Medulla oblongata (tissue), 1 donor: ENCODE measurements around the gene TRAPPC5.

Source experiments
- DNase-seq: peaks from one replicate; pipeline ENCODE4 v3.0.0-alpha.2; 2015; ENCODE audit errors: extremely low spot score

The TRAPPC5 gene

DNA sequence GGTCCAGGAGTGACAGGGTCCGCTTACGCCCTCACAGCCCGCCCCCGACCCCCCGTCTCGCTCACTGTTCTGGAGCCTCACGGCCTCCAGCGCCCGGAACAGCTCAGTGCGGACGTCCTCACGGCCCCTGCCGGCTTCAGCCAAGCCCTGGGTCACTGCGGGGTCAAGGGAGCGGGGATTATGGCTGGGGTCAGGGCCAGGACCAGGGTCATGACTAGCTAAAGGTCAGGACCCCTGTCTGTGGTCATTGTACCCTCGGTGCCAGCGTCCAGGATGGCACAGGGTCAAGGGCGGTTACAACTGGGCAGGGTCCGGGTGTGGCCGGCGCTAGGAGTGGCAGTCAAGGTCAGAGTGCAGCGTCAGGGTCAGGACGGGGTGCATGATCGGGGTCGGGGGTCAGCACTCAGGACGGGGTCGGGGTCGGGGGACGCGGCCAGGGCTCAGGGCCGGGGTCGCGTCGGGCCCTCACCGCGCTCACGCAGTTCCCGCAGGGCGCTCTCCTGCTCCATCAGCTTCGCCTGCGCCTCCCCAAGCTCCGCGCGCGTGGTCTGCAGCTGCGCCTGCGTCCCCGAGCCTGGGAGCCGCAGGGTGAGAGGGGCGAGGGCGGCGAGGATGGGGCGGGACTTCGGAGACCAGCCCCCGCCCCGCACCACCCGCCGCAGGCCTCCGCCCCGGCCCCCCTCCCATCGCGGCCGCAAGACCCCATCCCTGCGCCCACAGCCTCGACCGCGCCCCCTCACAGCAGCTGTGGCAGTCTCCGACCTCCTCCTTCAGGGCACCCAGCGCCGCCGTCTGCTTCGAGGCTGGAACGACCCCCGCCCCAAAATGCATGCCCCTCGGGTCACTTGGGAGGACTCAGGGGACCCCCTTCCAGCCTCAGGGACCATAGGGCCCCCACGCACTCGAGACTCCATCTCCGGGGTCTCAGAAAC lies 49.9 kb downstream of the TRAPPC5 start:
- DNase-seq, result no peak

DNA sequence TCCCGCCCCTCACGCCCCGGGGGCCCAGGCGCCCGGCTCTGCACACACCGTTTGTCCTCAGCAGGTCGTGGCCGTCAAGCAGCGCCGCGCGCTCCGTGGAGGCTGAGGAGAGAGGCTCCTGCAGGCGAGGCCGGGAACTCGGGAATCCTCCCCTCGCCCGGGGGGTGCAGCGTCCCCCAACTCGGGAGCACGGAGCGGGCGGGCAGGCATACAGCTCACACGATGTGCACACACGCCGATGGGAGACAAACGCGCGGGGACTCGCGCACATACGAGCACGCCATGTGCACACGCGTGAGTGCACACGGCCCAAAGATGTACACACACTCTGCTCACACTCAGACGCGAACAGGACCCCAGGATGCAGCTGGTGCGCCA lies 50.6 kb downstream of the TRAPPC5 start:
- DNase-seq, result no peak

DNA sequence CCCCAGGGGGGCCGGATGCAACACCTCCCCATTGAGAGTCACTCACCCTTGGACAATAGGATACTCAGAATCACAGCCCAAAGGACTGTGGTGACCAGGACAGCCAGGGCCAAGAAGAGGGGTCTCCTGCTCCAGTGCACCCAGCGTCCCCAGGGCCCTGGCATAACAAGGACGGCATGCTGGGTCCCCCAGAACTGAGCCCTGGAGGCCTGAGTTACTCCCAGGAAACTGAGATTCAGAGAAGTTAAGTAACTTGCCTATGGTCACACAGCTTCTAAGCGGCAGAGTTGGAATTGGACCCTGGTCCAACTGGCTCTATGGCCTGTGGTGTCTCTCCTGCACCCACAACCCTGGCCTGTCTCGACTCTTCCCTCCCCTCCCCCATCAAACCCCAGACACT lies 51.0 kb downstream of the TRAPPC5 start:
- DNase-seq, result no peak

DNA sequence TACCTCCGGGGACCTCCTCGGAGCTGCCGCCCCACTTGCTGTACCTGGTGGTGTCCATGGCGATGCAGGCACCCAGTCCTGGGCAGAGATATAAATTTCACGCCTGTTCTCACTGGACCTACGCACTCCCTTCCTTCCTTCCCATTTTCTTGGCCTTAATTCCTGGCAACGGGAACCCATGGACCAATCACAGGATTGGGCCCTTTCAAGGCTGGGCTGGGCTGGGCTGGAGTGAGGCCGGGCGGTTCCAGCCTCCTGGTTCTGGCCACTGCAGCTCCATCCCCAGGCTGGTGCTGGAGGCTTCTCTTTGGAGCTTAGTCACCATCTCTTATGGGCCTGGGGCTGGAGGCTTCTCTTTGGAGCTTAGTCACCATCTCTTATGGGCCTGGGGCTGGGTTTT lies 51.4 kb downstream of the TRAPPC5 start, which contains the start of gene CLEC4G:
Gene CLEC4G (minus strand): TSS at position 66 of the 400 bp plus-strand sequence. CDS start 8 bp downstream, at position 58.
- DNase-seq, result no peak

DNA sequence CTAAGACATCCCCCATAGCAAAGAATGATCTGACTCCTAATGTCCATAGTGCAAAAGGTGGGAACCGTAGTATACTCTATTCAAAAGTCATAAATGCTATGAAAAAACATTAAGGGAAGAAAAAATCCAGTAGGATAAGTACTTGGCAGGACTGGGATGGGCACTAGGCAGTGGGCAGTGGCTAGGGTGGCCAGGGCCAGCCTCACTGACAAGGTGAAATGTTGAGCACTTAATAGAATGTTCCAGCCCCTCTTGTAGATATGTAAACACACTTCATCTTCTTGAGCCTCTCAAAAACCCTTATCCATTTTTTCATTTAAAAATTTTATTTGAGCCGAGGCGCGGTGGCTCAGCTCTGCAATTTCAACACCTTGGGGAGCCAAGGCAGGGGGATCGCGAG lies 52.7 kb downstream of the TRAPPC5 start:
- DNase-seq, result no peak

DNA sequence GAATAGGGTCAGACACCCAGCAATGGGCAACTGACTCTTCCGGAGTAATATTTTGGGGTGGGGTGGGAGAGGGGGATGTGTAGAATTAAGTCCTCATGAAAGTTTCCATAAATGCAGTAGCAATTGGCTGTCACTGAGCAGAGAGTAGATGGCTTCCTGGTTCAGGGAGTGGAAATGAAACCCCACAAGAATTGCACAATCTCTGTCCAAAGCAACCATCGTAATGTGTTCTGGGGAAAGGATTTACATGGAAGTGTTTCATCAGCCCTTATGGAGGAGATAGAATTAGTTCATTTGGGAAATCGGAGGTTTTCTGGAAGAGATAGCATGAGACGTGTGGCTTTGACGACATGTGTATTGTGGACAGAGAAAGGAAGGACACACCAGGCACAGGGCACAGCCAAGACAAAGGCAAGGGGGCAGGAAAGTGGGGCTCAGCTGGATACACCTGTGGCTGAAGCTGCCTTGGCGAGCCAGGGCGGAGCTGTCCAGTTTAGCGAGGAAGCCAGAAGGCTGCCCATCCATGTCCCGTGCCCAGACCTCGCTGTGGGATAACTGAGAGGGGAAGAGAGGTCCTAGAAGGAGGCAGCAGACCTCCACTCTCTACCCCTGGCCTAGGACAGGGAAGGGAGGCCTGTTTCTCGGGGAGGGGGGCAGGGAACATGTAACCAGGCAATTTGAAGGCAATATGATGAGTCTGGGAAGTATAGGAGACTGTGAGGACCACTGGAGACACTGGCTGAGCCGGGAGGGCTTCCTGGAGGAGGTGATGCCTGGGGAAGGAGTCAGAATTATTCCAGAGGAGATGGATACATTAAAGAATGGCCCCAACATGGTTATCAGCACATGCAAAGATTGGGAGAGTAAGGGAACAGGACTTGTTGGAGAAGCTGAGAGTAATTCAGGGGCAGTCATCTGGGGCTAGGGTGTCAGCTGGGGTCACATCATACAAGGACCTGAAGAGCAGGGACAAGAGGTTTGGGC lies 53.9 kb downstream of the TRAPPC5 start:
- DNase-seq, result peak; percentile 54

DNA sequence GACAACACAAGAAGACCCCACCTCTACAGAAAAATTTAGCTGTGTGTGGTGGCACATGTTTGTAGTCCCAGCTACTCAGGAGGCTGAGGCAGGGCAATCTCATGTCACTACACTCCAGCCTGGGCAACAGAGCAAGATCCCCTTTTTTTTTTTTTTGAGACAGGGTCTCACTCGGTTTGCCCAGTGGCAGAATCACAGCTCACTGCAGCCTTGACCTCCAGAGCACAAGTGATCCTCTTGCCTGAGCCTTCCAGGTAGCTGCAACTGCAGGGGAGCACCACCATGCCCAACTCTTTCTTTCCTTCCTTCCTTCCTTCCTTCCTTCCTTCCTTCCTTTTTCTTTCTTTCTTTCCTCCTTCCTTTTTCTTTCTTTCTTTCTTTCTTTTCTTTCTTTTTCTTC lies 55.5 kb downstream of the TRAPPC5 start:
- DNase-seq, result no peak

DNA sequence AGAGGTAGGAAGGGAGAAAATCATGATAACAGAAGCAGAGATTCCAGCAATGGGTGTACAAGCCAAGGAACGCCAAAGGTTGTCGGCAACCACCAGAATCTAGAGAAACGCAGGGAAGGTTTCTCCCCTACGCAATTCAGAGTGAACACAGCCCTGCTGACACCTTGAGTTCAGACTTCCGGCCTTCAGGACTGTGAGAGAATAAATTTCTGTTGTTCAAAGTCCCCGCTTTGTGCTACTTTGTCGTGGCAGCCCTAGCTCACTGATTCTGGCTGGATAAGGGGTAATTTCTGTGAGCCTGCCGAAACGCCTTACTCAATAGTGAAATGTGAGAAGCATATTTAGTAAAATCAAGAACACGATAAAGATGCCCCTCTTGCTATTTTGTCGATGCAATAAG lies 56.6 kb downstream of the TRAPPC5 start:
- DNase-seq, result no peak
